ENCODE measurements around the gene DNM1L. TPM values are rescaled to one million over a fixed set of nuclear protein-coding genes. Genes with fewer than 3 reads are reported as not detected.

The DNM1L gene
- total RNA-seq, 1 experiment from 2014 or later, result 79.8 TPM

DNA sequence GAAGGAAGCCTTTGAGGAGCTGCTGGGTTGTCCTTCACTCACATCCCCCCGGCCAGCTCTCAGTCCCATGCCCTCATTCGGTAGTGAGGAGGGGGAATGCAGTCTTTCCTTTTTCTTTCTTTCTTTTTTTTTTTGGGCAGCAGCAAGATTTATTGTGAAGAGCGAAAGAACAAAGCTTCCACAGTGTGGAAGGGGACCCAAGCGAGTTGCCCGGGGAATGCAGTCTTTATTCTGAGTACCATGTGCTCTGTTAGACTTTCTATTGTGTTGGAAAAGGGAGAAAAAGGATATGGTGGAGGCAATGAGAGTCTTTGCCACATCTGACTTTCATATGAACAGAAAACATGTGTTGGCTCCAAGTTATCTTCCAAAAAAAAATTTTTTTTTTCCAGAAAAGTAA, 106.5 kb downstream of the DNM1L start:
- Histone ChIP-seq H3K14ac (ENCODE audit: insufficient read depth, low read length) (no peak overlapping the region), H3K56ac (ENCODE audit: insufficient read length, low read depth, low read length) (no peak overlapping the region), H2BK12ac (ENCODE audit: insufficient read length, low read depth, low read length) (no peak overlapping the region), H3K4me1 (ENCODE audit: insufficient read depth, low read length) (no peaks in the 10 kb centered on the region), H2BK120ac (ENCODE audit: low read depth, low read length, poor library complexity, severe bottlenecking) (no peak overlapping the region), H3K23me2 (ENCODE audit: insufficient read length, low read depth, low read length, poor library complexity, severe bottlenecking) (no peaks in the 10 kb centered on the region), H3K79me1 (ENCODE audit: insufficient read depth, low read depth, low read length, poor library complexity, severe bottlenecking) (no peaks in the 10 kb centered on the region), H4K8ac (replicated peaks; ENCODE audit: insufficient read length, low read depth, low read length) (no peak overlapping the region), H3K27me3 (ENCODE audit: insufficient read depth, low read length) (no peaks in the 10 kb centered on the region), H3K4ac (ENCODE audit: low read depth, low read length) (no peak overlapping the region), H3K27ac (ENCODE audit: insufficient read length, low read depth, low read length) (no peak overlapping the region), H3K79me2 (ENCODE audit: insufficient read depth, low read length) (no peaks in the 10 kb centered on the region), H3K9ac (ENCODE audit: extremely low read depth, insufficient read length, low read length) (no peak overlapping the region), H3K23ac (ENCODE audit: insufficient read length, low read depth, low read length) (no peak overlapping the region), H3K4me2 (ENCODE audit: insufficient read depth, insufficient read length, low read length) (no peak overlapping the region), H3K9me3 (ENCODE audit: control insufficient read depth, low read depth, low read length) (no peaks in the 10 kb centered on the region), H4K20me1 (ENCODE audit: control insufficient read depth, insufficient read depth, insufficient read length) (no peaks in the 10 kb centered on the region), H2BK5ac (ENCODE audit: insufficient read length, low read length) (no peak overlapping the region), H2BK15ac (ENCODE audit: low read depth, low read length) (no peak overlapping the region), H2AFZ (ENCODE audit: low read length) (no peak overlapping the region), H4K5ac (ENCODE audit: insufficient read length, low read depth, low read length) (no peak overlapping the region), H4K91ac (ENCODE audit: insufficient read length, low read depth, low read length) (no peak overlapping the region), H2AK5ac (ENCODE audit: insufficient read length, low read length) (no peak overlapping the region), H3T11ph (ENCODE audit: low read length) (no peak overlapping the region), H3K18ac (ENCODE audit: insufficient read length, low read depth, low read length) (no peak overlapping the region), H2BK20ac (ENCODE audit: low read depth, low read length, poor library complexity, severe bottlenecking) (no peak overlapping the region)
- WGBS (ENCODE audit: extremely low coverage, insufficient read length, low lambda C conversion rate), result no CpG with 5 or more reads among the region's 5 CpGs
- DNase-seq, result no peak
- Mint-ChIP-seq H3K36me3 (ENCODE audit: insufficient read depth in 1 of 3, low read depth in 3 of 3) (peaks cover 0 to 7% (median 4%) of the 10 kb centered on the region in 3 experiments; a peak in 3 of 7 replicates), H3K4me3 (no peak overlapping the region), H3K27ac (no peak overlapping the region; a peak in 1 of 7 replicates), H3K27me3 (ENCODE audit: low read depth) (no peaks in the 10 kb centered on the region), H3K4me1 (peaks cover 0 to 2% of the 10 kb centered on the region in 2 experiments; a peak in 1 of 4 replicates), H3K9me3 (peaks cover 3 to 4% of the 10 kb centered on the region in 2 experiments; a peak in 3 of 5 replicates)
- TF ChIP-seq, protein P1, sequence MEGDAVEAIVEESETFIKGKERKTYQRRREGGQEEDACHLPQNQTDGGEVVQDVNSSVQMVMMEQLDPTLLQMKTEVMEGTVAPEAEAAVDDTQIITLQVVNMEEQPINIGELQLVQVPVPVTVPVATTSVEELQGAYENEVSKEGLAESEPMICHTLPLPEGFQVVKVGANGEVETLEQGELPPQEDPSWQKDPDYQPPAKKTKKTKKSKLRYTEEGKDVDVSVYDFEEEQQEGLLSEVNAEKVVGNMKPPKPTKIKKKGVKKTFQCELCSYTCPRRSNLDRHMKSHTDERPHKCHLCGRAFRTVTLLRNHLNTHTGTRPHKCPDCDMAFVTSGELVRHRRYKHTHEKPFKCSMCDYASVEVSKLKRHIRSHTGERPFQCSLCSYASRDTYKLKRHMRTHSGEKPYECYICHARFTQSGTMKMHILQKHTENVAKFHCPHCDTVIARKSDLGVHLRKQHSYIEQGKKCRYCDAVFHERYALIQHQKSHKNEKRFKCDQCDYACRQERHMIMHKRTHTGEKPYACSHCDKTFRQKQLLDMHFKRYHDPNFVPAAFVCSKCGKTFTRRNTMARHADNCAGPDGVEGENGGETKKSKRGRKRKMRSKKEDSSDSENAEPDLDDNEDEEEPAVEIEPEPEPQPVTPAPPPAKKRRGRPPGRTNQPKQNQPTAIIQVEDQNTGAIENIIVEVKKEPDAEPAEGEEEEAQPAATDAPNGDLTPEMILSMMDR (conservative IDR thresholded peaks at IDR 0.05), result no peak

Measured in H9 (cell line).